HepG2 (cell line): ENCODE measurements around the gene FOXR1. TPM values are rescaled to one million over a fixed set of nuclear protein-coding genes. Genes with fewer than 3 reads are reported as not detected.

Source experiments
- ATAC-seq: fragments of 200-7000 bp; cut with Tn5 transposase; 3 replicates; pipeline ENCODE4 v1.9.1; 2020; ENCODE audit warnings: mild to moderate bottlenecking, moderate library complexity
- BruUV-seq: library from RNA; stranded (reverse); fragments of 400-500 nt; replicated peaks from 2 replicates; lab custom pipeline; 2021; lab: Mats Ljungman, UMichigan
- CTCF ChIA-PET: fragments of 300-600 bp; formaldehyde crosslinking; extraction: SDS; loops from one replicate; lab custom pipeline; 2021; ENCODE audit warnings: low total read pairs, inconsistent platforms, low intra/inter-chr PET ratio; lab: Yijun Ruan, JAX
- POLR2A ChIA-PET: fragments of 350-600 bp; sonication (Branson Sonifier 250); formaldehyde crosslinking; loops from one replicate; lab custom pipeline; 2020; ENCODE audit warnings: antibody characterized with exemption, inconsistent platforms; lab: Yijun Ruan, JAX
- DNase-seq: peaks from one replicate; pipeline ENCODE4 v3.0.0-alpha.2; 2015; ENCODE audit warnings: low spot score
- FAIRE-seq: peaks from 3 replicates; lab custom pipeline; 2011; peaks lifted over from hg19 to GRCh38; lab: Jason Lieb, UNC
- H2AFZ ChIP-seq: one replicate; pipeline ENCODE4 v1.6.1; 2011; ENCODE audit warnings: low read length, inconsistent platforms
- H3K27ac ChIP-seq: fragments of 300-600 bp; 3 replicates; pipeline ENCODE4 v1.8.0; 2011; ENCODE audit warnings: mixed run types, mild to moderate bottlenecking, mixed read lengths, low read length, inconsistent platforms; ENCODE audit not compliant: insufficient read depth; ENCODE audit errors: extremely low read length
- H3K27me3 ChIP-seq, 2 experiments: fragments of 200-600 bp in 1 of 2; 2 replicates in 1 of 2; 3 replicates in 1 of 2; pipeline versions ENCODE4 v1.6.0 to v1.8.0; 2011; ENCODE audit warnings: low read length in 2 of 2, mild to moderate bottlenecking in 2 of 2, moderate library complexity in 2 of 2, inconsistent platforms in 1 of 2; ENCODE audit not compliant: insufficient read depth in 2 of 2, control insufficient read depth in 1 of 2
- H3K36me3 ChIP-seq, 2 experiments: fragments of 200-600 bp in 1 of 2; replicated peaks in 1 of 2; 2 replicates in 1 of 2; 3 replicates in 1 of 2; pipeline versions ENCODE4 v1.5.1 to v1.8.0; 2011; ENCODE audit warnings: low read length in 2 of 2, inconsistent platforms in 1 of 2; ENCODE audit not compliant: insufficient read depth in 2 of 2, control insufficient read depth in 1 of 2
- H3K4me1 ChIP-seq: 2 replicates; pipeline ENCODE4 v1.5.1; 2012; ENCODE audit warnings: low read length, inconsistent platforms; ENCODE audit not compliant: insufficient read depth
- H3K4me2 ChIP-seq: 2 replicates; pipeline ENCODE4 v1.6.0; 2011; ENCODE audit warnings: low read depth, low read length, inconsistent platforms
- H3K4me3 ChIP-seq, 3 experiments: fragments of 200-600 bp in 1 of 3; sonication (generic), shearing (Covaris generic) in 1 of 3; replicated peaks in 1 of 3; 2 replicates each; pipeline ENCODE4 v1.5.1; 2011 to 2016; ENCODE audit warnings: low read length in 3 of 3, inconsistent platforms in 2 of 3, low read depth in 2 of 3, mild to moderate bottlenecking in 2 of 3, control low read depth in 1 of 3, mixed read lengths in 1 of 3; ENCODE audit not compliant: insufficient read depth in 1 of 3
- H3K79me2 ChIP-seq: one replicate; pipeline ENCODE4 v1.6.1; 2011; ENCODE audit warnings: low read length, inconsistent platforms; ENCODE audit not compliant: insufficient read depth
- H3K9ac ChIP-seq: 2 replicates; pipeline ENCODE4 v1.6.0; 2011; ENCODE audit warnings: mild to moderate bottlenecking, low read depth, low read length, inconsistent platforms; ENCODE audit not compliant: insufficient read depth
- H3K9me3 ChIP-seq: 2 replicates; pipeline ENCODE4 v1.5.1; 2012; ENCODE audit warnings: mild to moderate bottlenecking, low read length
- H4K20me1 ChIP-seq: 2 replicates; pipeline ENCODE4 v1.6.0; 2011; ENCODE audit warnings: inconsistent platforms, mild to moderate bottlenecking, low read length, moderate library complexity; ENCODE audit not compliant: insufficient read depth
- ADNP ChIP-seq: sonication (generic); formaldehyde crosslinking; IDR thresholded peaks from 2 replicates; pipeline ENCODE4 v1.4.0; 2020; ENCODE audit warnings: missing genetic modification reagents
- CAMTA2 ChIP-seq: sonication (generic); formaldehyde crosslinking; IDR thresholded peaks from 2 replicates; pipeline ENCODE4 v1.4.0; 2020; ENCODE audit warnings: mild to moderate bottlenecking, missing genetic modification reagents, borderline replicate concordance
- CHD4 ChIP-seq: fragments of 200-600 bp; sonication (generic); IDR thresholded peaks from 2 replicates; pipeline ENCODE4 v1.7.0; 2017; ENCODE audit warnings: mild to moderate bottlenecking, low read length, borderline replicate concordance
- ELF3 ChIP-seq: IDR thresholded peaks from 2 replicates; pipeline ENCODE4 v1.6.1; 2016; ENCODE audit warnings: missing genetic modification reagents, missing compliant biosample characterization
- FOXA1 ChIP-seq, 2 experiments: fragments of 450-650 bp in 1 of 2; sonication (generic) in 1 of 2; formaldehyde crosslinking in 1 of 2; IDR thresholded peaks; 2 replicates each; pipeline versions ENCODE4 v1.4.0 to v1.6.1; 2016 to 2020; ENCODE audit warnings: missing genetic modification reagents in 1 of 2
- HNRNPUL1 ChIP-seq: fragments of 200-400 bp; formaldehyde crosslinking; IDR thresholded peaks from 2 replicates; pipeline ENCODE4 v1.6.1; 2017; ENCODE audit warnings: low read depth, mild to moderate bottlenecking, low read length, moderate library complexity
- HOXA3 ChIP-seq: sonication (generic); formaldehyde crosslinking; IDR thresholded peaks from 2 replicates; pipeline ENCODE4 v1.5.0; 2020; ENCODE audit warnings: missing genetic modification reagents
- KAT7 ChIP-seq: IDR thresholded peaks from 2 replicates; pipeline ENCODE4 v1.6.1; 2018; ENCODE audit warnings: borderline replicate concordance, missing compliant biosample characterization
- KLF15 ChIP-seq: sonication (generic); formaldehyde crosslinking; IDR thresholded peaks from 2 replicates; pipeline ENCODE4 v1.8.1; 2023; ENCODE audit warnings: borderline replicate concordance, mild to moderate bottlenecking, inconsistent platforms, missing genetic modification reagents, mixed read lengths
- NR2F2 ChIP-seq: IDR thresholded peaks from 2 replicates; pipeline ENCODE4 v1.6.1; 2012; ENCODE audit warnings: low read depth, inconsistent platforms, borderline replicate concordance
- REL ChIP-seq: sonication (generic); formaldehyde crosslinking; conservative IDR thresholded peaks from 2 replicates; pipeline ENCODE4 v1.8.0; 2022; ENCODE audit warnings: mild to moderate bottlenecking, missing genetic modification reagents, moderate library complexity
- SPEN ChIP-seq: sonication (generic); formaldehyde crosslinking; IDR thresholded peaks from 2 replicates; pipeline ENCODE4 v1.5.1; 2020; ENCODE audit warnings: low read depth, mild to moderate bottlenecking, missing genetic modification reagents
- ZBTB20 ChIP-seq: sonication (generic); formaldehyde crosslinking; IDR thresholded peaks from 2 replicates; pipeline ENCODE4 v1.8.1; 2023; ENCODE audit warnings: missing genetic modification reagents, low read depth, mild to moderate bottlenecking, borderline replicate concordance
- ZBTB7B ChIP-seq: sonication (generic); formaldehyde crosslinking; IDR thresholded peaks from 2 replicates; pipeline ENCODE4 v1.4.0; 2020; ENCODE audit warnings: missing genetic modification reagents
- ZNF546 ChIP-seq: sonication (generic); formaldehyde crosslinking; conservative IDR thresholded peaks from 2 replicates; pipeline ENCODE4 v1.8.1; 2023; ENCODE audit warnings: mild to moderate bottlenecking, missing genetic modification reagents
- ZNF788 ChIP-seq: sonication (generic); formaldehyde crosslinking; IDR thresholded peaks from 2 replicates; pipeline ENCODE4 v1.5.0; 2020; ENCODE audit warnings: mild to moderate bottlenecking, missing genetic modification reagents, borderline replicate concordance
- WGBS: methylation state at CpG from one replicate; pipeline ENCODE4 v1.1.6; 2017; ENCODE audit warnings: low lambda C conversion rate; 5-methylcytosine and 5-hydroxymethylcytosine counted together
- in situ Hi-C: cut with HindIII; loops from 2 replicates; pipeline ENCODE4 v1.10.0; 2017; ENCODE audit warnings: low pct_unique_long_range_greater_than_20kb; ENCODE audit not compliant: extremely low pct_ligation_motif_present
- intact Hi-C: fragments of 100-400 bp; cut with micrococcal nuclease; formaldehyde crosslinking; loops from one replicate; pipeline ENCODE4 v1.10.0; 2022; ENCODE audit not compliant: unreplicated experiment
- polyA plus RNA-seq, 8 experiments: library from polyadenylated mRNA; depleted of rRNA in 3 of 8; stranded (reverse) in 7 of 8; unstranded in 1 of 8; fragments of >200 nt; fragmentation: Illumina TruSeq in 4 of 8; extraction: Trizol in 4 of 8; gene quantifications; 2 replicates each; pipeline versions ENCODE4 v1.2.1 to v1.2.3, GENCODE V29; 2011 to 2016; ENCODE audit warnings: low read depth in 4 of 8, missing spikeins in 1 of 8, mixed read lengths in 1 of 8; ENCODE audit not compliant: insufficient read depth in 1 of 8
- total RNA-seq, 5 experiments: library from RNA; depleted of rRNA; stranded (reverse); fragments of >200 nt; fragmentation: Illumina TruSeq; extraction: Trizol; gene quantifications; 2 replicates each; pipeline ENCODE4 v1.2.3, GENCODE V29; 2016; ENCODE audit warnings: low read depth in 1 of 5
- TF ChIP-seq, protein P1 (sequence below): sonication (generic); formaldehyde crosslinking; IDR thresholded peaks from 2 replicates; pipeline ENCODE4 v1.4.0; 2020; ENCODE audit warnings: mild to moderate bottlenecking, missing genetic modification reagents
- TF ChIP-seq, protein P2 (sequence below): sonication (generic); formaldehyde crosslinking; IDR thresholded peaks from 2 replicates; pipeline ENCODE4 v1.5.0; 2020; ENCODE audit warnings: missing genetic modification reagents, mild to moderate bottlenecking, borderline replicate concordance
- TF ChIP-seq, protein P3 (sequence below): sonication (generic); formaldehyde crosslinking; IDR thresholded peaks from 2 replicates; pipeline ENCODE4 v1.8.0; 2023; ENCODE audit warnings: mild to moderate bottlenecking, missing genetic modification reagents

FOXR1 gene
- total and polyA plus RNA-seq, 2 of the 13 experiments (the other 11 are each of a cell fraction or from before 2014, with no cell fraction given) = not detected

DNA sequence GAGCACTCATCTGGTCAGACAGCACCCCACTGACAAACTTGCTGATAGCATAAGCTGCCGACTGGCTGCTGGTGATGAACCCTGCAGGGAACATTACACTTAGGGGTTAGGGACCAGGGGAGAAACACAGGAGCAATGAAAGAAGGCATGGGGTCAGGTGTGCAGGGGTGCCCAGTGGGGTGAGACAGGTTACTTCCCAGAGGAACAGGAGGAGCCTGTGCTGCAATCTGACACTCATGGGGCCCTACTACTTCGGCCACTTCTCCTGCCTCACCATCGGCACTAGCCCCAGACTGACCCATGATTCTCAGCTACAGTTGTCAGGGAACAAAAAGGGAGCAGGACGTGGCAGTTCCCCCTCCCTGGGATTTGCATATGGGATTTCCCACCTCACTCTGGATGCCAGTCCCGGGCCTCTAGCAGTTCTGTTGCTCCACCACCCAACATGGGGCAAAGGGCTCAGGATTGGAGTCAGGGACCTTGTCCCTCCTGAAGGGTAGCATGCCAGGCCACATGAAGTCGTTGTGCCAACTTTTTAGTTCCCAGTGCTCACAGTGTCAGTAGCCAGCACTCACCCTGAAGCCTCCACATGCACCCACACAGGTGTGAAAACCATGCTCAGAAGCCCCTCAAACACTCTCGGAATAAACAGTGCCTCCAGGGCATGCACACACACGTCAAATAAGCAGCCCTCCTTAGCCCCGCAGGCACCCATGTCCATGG, 56.9 kb downstream of the FOXR1 start:
- ChIA-PET CTCF (no interaction called here), POLR2A (interaction anchor here (1.0 to 4.8 kb wide), 5 partner anchors 10 to 39 kb away, joined by 3 to 45 read pairs (median 8); partner anchors contain the start of genes CENATAC, HYOU1, RPS25 and TRAPPC4)
- Histone ChIP-seq H3K4me3 (peak overlapping the region; percentile 74 to 82 (median 79)), H2AFZ (no peak overlapping the region), H3K27ac (peak overlapping the region; percentile 77), H3K4me1 (peaks cover 79% of the 10 kb centered on the region), H3K4me2 (peak overlapping the region; percentile 99), H4K20me1 (peaks cover 5% of the 10 kb centered on the region; the same call in 1 of the 2 replicates), H3K79me2 (peaks cover 48% of the 10 kb centered on the region), H3K36me3 (peaks cover under 1 to 4% of the 10 kb centered on the region in 2 experiments; a peak in 2 of 5 replicates), H3K9ac (peak overlapping the region; percentile 77), H3K27me3 (no peaks in the 10 kb centered on the region; a peak in 1 of 5 replicates), H3K9me3 (no peaks in the 10 kb centered on the region)
- no TSS peak for BruUV-seq
- DNase-seq (no peak), ATAC-seq (no peak), FAIRE-seq (no peak)
- intact Hi-C loops = no loop called here
- 11% methylated on average over 6 of the region's 9 CpGs for whole genome bisulfite sequencing
- in situ Hi-C loops = no loop called here
- TF ChIP-seq, protein P1, sequence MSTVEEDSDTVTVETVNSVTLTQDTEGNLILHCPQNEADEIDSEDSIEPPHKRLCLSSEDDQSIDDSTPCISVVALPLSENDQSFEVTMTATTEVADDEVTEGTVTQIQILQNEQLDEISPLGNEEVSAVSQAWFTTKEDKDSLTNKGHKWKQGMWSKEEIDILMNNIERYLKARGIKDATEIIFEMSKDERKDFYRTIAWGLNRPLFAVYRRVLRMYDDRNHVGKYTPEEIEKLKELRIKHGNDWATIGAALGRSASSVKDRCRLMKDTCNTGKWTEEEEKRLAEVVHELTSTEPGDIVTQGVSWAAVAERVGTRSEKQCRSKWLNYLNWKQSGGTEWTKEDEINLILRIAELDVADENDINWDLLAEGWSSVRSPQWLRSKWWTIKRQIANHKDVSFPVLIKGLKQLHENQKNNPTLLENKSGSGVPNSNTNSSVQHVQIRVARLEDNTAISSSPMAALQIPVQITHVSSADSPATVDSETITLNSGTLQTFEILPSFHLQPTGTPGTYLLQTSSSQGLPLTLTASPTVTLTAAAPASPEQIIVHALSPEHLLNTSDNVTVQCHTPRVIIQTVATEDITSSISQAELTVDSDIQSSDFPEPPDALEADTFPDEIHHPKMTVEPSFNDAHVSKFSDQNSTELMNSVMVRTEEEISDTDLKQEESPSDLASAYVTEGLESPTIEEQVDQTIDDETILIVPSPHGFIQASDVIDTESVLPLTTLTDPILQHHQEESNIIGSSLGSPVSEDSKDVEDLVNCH (CRISPR knock-in tag) = no peak
- TF ChIP-seq SPEN (CRISPR knock-in tag) (0 out of 2 replicates have a peak, but pooled peaks have one; percentile 7), HOXA3 (CRISPR knock-in tag) (no peak; the same call in 1 of the 2 replicates), ELF3 (CRISPR knock-in tag) (no peak), ZBTB20 (CRISPR knock-in tag) (no peak), CAMTA2 (CRISPR knock-in tag) (no peak), CHD4 (no peak), NR2F2 (no peak), ZBTB7B (CRISPR knock-in tag) (0 out of 2 replicates have a peak, but pooled peaks have one; percentile 12), FOXA1 (IDR thresholded peaks at IDR 0.05) (no peak), FOXA1 (CRISPR knock-in tag; IDR thresholded peaks at IDR 0.05) (no peak), KLF15 (CRISPR knock-in tag) (no peak), ADNP (no peak), HNRNPUL1 (no peak), KAT7 (CRISPR knock-in tag) (no peak), ZNF546 (CRISPR knock-in tag) (0 out of 2 replicates have a peak, but pooled peaks have one; percentile 12), ZNF788 (peak; percentile 19; the same call in 1 of the 2 replicates), REL (CRISPR knock-in tag) (no peak)
- TF ChIP-seq, protein P2, sequence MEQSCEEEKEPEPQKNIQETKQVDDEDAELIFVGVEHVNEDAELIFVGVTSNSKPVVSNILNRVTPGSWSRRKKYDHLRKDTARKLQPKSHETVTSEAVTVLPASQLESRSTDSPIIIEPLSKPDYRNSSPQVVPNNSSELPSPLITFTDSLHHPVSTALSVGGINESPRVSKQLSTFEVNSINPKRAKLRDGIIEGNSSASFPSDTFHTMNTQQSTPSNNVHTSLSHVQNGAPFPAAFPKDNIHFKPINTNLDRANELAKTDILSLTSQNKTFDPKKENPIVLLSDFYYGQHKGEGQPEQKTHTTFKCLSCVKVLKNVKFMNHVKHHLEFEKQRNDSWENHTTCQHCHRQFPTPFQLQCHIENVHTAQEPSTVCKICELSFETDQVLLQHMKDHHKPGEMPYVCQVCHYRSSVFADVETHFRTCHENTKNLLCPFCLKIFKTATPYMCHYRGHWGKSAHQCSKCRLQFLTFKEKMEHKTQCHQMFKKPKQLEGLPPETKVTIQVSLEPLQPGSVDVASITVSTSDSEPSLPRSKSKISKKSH = 0 out of 2 replicates have a peak, but pooled peaks have one; percentile 7
- TF ChIP-seq, protein P3, sequence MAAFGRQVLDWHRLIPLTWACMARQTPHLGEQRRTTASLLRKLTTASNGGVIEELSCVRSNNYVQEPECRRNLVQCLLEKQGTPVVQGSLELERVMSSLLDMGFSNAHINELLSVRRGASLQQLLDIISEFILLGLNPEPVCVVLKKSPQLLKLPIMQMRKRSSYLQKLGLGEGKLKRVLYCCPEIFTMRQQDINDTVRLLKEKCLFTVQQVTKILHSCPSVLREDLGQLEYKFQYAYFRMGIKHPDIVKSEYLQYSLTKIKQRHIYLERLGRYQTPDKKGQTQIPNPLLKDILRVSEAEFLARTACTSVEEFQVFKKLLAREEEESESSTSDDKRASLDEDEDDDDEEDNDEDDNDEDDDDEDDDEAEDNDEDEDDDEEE (CRISPR knock-in tag) = no peak
